ENCODE results near the gene ASS1. TPM values are rescaled to one million over a fixed set of nuclear protein-coding genes. Genes with fewer than 3 reads are reported as not detected.

ASS1 gene
- total and polyA plus RNA-seq, 2 of the 13 experiments (the other 11 are each of a cell fraction or from before 2014, with no cell fraction given): 77.6 to 122 TPM

GRCh38 chr9:130498918-130499698, 54.3 kb downstream of the ASS1 start (continued):
- TF ChIP-seq CC2D1A (CRISPR knock-in tag; IDR thresholded peaks at IDR 0.05): 0 out of 2 replicates have a peak, but pooled peaks have one; percentile 71
- TF ChIP-seq TGIF2 (CRISPR knock-in tag; IDR thresholded peaks at IDR 0.05): peak; percentile 79
- TF ChIP-seq NBN (conservative IDR thresholded peaks at IDR 0.05): no peak
- no peak for TF ChIP-seq NONO (IDR thresholded peaks at IDR 0.05)
- TF ChIP-seq NONO (CRISPR knock-in tag; conservative IDR thresholded peaks at IDR 0.05): peak; percentile 95
- TF ChIP-seq NR2F2 (IDR thresholded peaks at IDR 0.05; ENCODE audit: borderline replicate concordance, low read depth): peak; percentile 67; the same call in 1 of the 2 replicates
- TF ChIP-seq ZBTB20 (CRISPR knock-in tag; IDR thresholded peaks at IDR 0.05; ENCODE audit: borderline replicate concordance, low read depth): peak; percentile 79; the same call in 1 of the 2 replicates
- TF ChIP-seq SP4 (CRISPR knock-in tag; IDR thresholded peaks at IDR 0.05): peak; percentile 34; the same call in 1 of the 2 replicates
- 0 out of 2 replicates have a peak, but pooled peaks have one; percentile 20 for TF ChIP-seq ZNF674 (CRISPR knock-in tag; IDR thresholded peaks at IDR 0.05; ENCODE audit: low read depth)
- TF ChIP-seq ELF3 (CRISPR knock-in tag; IDR thresholded peaks at IDR 0.05): peak; percentile 79
- peak; percentile 88 for TF ChIP-seq JUN (CRISPR knock-in tag; IDR thresholded peaks at IDR 0.05)
- no peak; the same call in 1 of the 2 replicates for TF ChIP-seq BRF2 (CRISPR knock-in tag; IDR thresholded peaks at IDR 0.05)
- TF ChIP-seq TCF7L2 (IDR thresholded peaks at IDR 0.05; ENCODE audit: low read depth, low read length): no peak
- TF ChIP-seq ZNF790 (CRISPR knock-in tag; IDR thresholded peaks at IDR 0.05; ENCODE audit: borderline replicate concordance): no peak
- TF ChIP-seq ATF2 (CRISPR knock-in tag; IDR thresholded peaks at IDR 0.05): peak; percentile 92
- peak; percentile 70 for TF ChIP-seq KAT8 (CRISPR knock-in tag; IDR thresholded peaks at IDR 0.05)
- 0 out of 2 replicates have a peak, but pooled peaks have one; percentile 33 for TF ChIP-seq ZNF136 (CRISPR knock-in tag; IDR thresholded peaks at IDR 0.05; ENCODE audit: low read depth)
- peak; percentile 73; the same call in 1 of the 2 replicates for TF ChIP-seq POLR2AphosphoS2 (IDR thresholded peaks at IDR 0.05; ENCODE audit: low read depth, low read length)
- TF ChIP-seq TAF1 (CRISPR knock-in tag; IDR thresholded peaks at IDR 0.05): peak; percentile 90
- TF ChIP-seq TFDP2 (CRISPR knock-in tag; IDR thresholded peaks at IDR 0.05): peak; percentile 81
- TF ChIP-seq SPEN (CRISPR knock-in tag; IDR thresholded peaks at IDR 0.05; ENCODE audit: low read depth): peak; percentile 82
- TF ChIP-seq ZNF780A (CRISPR knock-in tag; IDR thresholded peaks at IDR 0.05): peak; percentile 69
- TF ChIP-seq ZSCAN29 (CRISPR knock-in tag; conservative IDR thresholded peaks at IDR 0.05): peak; percentile 64; the same call in 1 of the 2 replicates
- peak; percentile 3; the same call in 1 of the 2 replicates for TF ChIP-seq ZNF44 (CRISPR knock-in tag; IDR thresholded peaks at IDR 0.05)
- TF ChIP-seq ZFP37 (CRISPR knock-in tag; IDR thresholded peaks at IDR 0.05; ENCODE audit: borderline replicate concordance): peak; percentile 69; the same call in 1 of the 2 replicates

All from HepG2 (cell line).